SH-SY5Y (cell line): ENCODE data around the gene MAN1C1.

Experiments
- GATA2 ChIP-seq: IDR thresholded peaks from 2 replicates; pipeline ENCODE4 v1.6.1; 2011; ENCODE audit warnings: mild to moderate bottlenecking, low read depth, low read length
- GATA3 ChIP-seq: IDR thresholded peaks from 2 replicates; pipeline ENCODE4 v1.6.1; 2011; ENCODE audit warnings: low read depth, mild to moderate bottlenecking, low read length, moderate library complexity

DNA sequence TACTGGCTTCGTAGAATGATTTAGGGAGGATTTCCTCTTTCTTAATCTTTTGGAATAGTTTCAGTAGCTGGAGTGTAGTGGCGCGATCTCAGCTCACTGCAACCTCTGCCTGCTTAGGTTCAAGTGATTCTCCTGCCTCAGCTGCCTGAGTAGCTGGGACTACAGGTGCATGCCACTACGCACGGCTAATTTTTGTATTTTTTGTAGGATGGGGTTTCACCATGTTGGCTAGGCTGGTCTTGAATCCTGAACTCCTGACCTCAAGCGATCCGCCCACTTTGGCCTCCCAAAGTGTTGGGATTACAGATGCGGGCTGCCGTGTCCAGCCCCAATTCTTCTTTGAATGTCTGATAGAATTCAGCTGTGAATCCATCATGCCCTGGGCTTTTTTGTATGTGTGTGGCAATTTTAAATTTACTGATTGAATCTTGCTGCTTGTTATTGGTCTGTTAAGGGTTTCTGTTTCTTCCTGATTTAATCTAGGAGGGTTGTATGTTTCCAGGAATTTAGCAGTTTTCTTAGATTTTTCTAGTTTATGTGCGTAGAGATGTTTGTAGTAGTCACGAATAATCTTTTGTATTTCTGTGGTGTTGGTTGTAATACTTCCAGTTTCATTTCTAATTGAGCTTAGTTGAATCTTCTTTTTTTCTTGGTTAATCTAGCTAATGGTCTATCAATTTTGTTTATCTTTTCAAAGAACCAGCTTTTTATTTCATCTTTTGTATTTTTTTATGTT lies 15.3 kb downstream of the MAN1C1 start:
- no peak for TF ChIP-seq GATA3
- TF ChIP-seq GATA2, result no peak
